Upper lobe of left lung (tissue), 4 donors: Measurements from ENCODE around the gene SFMBT2.

Source experiments
- POLR2A ChIP-seq, 4 donors: fragments of 450-650 bp; IDR thresholded peaks; one replicate each; pipeline ENCODE4 v1.5.1; 2016 to 2017; ENCODE audit warnings: antibody characterized with exemption in 4 of 4, mild to moderate bottlenecking in 2 of 4
- TF ChIP-seq, protein P1 (sequence below), 6 experiments: fragments of 450-650 bp in 4 of 6; fragments of 200-600 bp in 2 of 6; sonication (generic) in 2 of 6; IDR thresholded peaks; one replicate each; pipeline ENCODE4 v1.5.1; 2016 to 2019; ENCODE audit warnings: antibody characterized with exemption in 6 of 6

- TF ChIP-seq, protein P1, sequence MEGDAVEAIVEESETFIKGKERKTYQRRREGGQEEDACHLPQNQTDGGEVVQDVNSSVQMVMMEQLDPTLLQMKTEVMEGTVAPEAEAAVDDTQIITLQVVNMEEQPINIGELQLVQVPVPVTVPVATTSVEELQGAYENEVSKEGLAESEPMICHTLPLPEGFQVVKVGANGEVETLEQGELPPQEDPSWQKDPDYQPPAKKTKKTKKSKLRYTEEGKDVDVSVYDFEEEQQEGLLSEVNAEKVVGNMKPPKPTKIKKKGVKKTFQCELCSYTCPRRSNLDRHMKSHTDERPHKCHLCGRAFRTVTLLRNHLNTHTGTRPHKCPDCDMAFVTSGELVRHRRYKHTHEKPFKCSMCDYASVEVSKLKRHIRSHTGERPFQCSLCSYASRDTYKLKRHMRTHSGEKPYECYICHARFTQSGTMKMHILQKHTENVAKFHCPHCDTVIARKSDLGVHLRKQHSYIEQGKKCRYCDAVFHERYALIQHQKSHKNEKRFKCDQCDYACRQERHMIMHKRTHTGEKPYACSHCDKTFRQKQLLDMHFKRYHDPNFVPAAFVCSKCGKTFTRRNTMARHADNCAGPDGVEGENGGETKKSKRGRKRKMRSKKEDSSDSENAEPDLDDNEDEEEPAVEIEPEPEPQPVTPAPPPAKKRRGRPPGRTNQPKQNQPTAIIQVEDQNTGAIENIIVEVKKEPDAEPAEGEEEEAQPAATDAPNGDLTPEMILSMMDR (IDR thresholded peaks at IDR 0.05): no peak
- no peak for TF ChIP-seq POLR2A (IDR thresholded peaks at IDR 0.05)
These were observed 288.3 kb downstream of the SFMBT2 start for GRCh38 chr10:7122561-7122960.
